GM12892 (cell line): ENCODE data around the gene NAALADL2.

Source experiments
- POLR2A ChIP-seq: IDR thresholded peaks from 2 replicates; pipeline ENCODE4 v1.6.1; 2011; ENCODE audit warnings: low read depth, low read length, control low read depth
- POLR2AphosphoS5 ChIP-seq: IDR thresholded peaks from 2 replicates; pipeline ENCODE4 v1.6.1; 2011; ENCODE audit warnings: low read depth, low read length, control low read depth
- TAF1 ChIP-seq: IDR thresholded peaks from 2 replicates; pipeline ENCODE4 v1.6.1; 2011; ENCODE audit warnings: low read depth, mild to moderate bottlenecking, control low read depth, low read length, borderline replicate concordance

- TF ChIP-seq POLR2AphosphoS5 (no peak), TAF1 (no peak), POLR2A (no peak)
Measured at GRCh38 chr3:175453361-175453760, 594.2 kb downstream of the NAALADL2 start.
